ENCODE data around the gene TBC1D14. TPM values are rescaled to one million over a fixed set of nuclear protein-coding genes. Genes with fewer than 3 reads are reported as not detected.

TBC1D14 gene
- total and polyA plus RNA-seq, 9 of the 15 experiments (the other 6 are each of a cell fraction or from before 2014, with no cell fraction given): 2.1 to 59.6 (median 44.8) TPM

- no peak for TF ChIP-seq ZNF586 (CRISPR knock-in tag; conservative IDR thresholded peaks at IDR 0.05)
- no peak for TF ChIP-seq L3MBTL2 (IDR thresholded peaks at IDR 0.05)
- TF ChIP-seq CBX8 (IDR thresholded peaks at IDR 0.05; ENCODE audit: borderline replicate concordance, extremely low read depth, low read depth, low read length, poor library complexity, severe bottlenecking): no peak
- TF ChIP-seq ZNF174 (CRISPR knock-in tag; IDR thresholded peaks at IDR 0.05): no peak
- no peak for TF ChIP-seq SMARCA4 (IDR thresholded peaks at IDR 0.05)
- TF ChIP-seq ZNF717 (CRISPR knock-in tag; IDR thresholded peaks at IDR 0.05): no peak
- TF ChIP-seq ZNF778 (CRISPR knock-in tag; IDR thresholded peaks at IDR 0.05): no peak
Observed at GRCh38 chr4:7014815-7015214, 105.2 kb downstream of the TBC1D14 start (continued).

GRCh38 chr4:7015383-7016035, 105.9 kb downstream of the TBC1D14 start:
- BruUV-seq (replicated peaks): no TSS peak
- ChIA-PET CTCF (ENCODE audit: low intra/inter-chr PET ratio) (no interaction called here), POLR2A (interaction anchor here (0.6 to 1.2 kb wide), 5 partner anchors 9 to 253 kb away, joined by 3 to 4 read pairs (median 3); a partner anchor contains a TSS)
- no peak overlapping the region for H3K4me3 ChIP-seq
- DNase-seq (ENCODE audit: extremely low read depth in 1 of 4, low spot score in 3 of 4) (peak in 2 of 4 experiments; percentile 47 to 59), FAIRE-seq (peak; percentile 78), ATAC-seq (peak; percentile 78)
- 0 out of 3 replicates have a peak, but pooled peaks cover 3% of the 10 kb centered on the region for H3K79me2 ChIP-seq (ENCODE audit: control insufficient read depth, insufficient read depth, low read length)
- H3K27me3 ChIP-seq (ENCODE audit: control insufficient read depth in 2 of 2, insufficient read depth in 2 of 2, low read length in 2 of 2): no peaks in the 10 kb centered on the region
- peak overlapping the region; percentile 7 to 70; a peak in 1 of 4 replicates for H3K9ac ChIP-seq (ENCODE audit: insufficient read depth in 1 of 2, low read depth in 2 of 2, low read length in 2 of 2)
- in situ Hi-C loops (cut with MboI) (no loop called here), intact Hi-C loops (cut with micrococcal nuclease) (no loop called here)
- no peak overlapping the region for H2AFZ ChIP-seq (ENCODE audit: low read depth, low read length)
- peaks cover 93% of the 10 kb centered on the region for H3K36me3 ChIP-seq (ENCODE audit: control insufficient read depth, insufficient read depth, low read length)
- no peak overlapping the region for H3K4me2 ChIP-seq (ENCODE audit: insufficient read depth, low read length)
- 0 out of 2 replicates have a peak, but pooled peaks cover 5% of the 10 kb centered on the region for H4K20me1 ChIP-seq (replicated peaks; ENCODE audit: control insufficient read depth, insufficient read depth, low read length)
- no peak overlapping the region for H3K27ac ChIP-seq (ENCODE audit: extremely low read depth, low read depth, low read length)
- H3K9me1 ChIP-seq (ENCODE audit: control insufficient read depth, insufficient read depth, low read length): peaks cover 11% of the 10 kb centered on the region
- peaks cover 13 to 25% of the 10 kb centered on the region in 2 experiments; a peak in 4 of 5 replicates for H3K4me1 ChIP-seq (replicated peaks in 1 of 2; ENCODE audit: control insufficient read depth in 2 of 2, insufficient read depth in 2 of 2, low read length in 2 of 2)
- 42% methylated on average over 12 of the region's 12 CpGs for WGBS (ENCODE audit: insufficient coverage, low coverage, missing lambda C conversion rate)
- H3K9me3 ChIP-seq (replicated peaks; ENCODE audit: control insufficient read depth, insufficient read depth, low read depth, low read length): no peaks in the 10 kb centered on the region
- TF ChIP-seq RFX1 (IDR thresholded peaks at IDR 0.05) (no peak), ZNF212 (CRISPR knock-in tag; IDR thresholded peaks at IDR 0.05) (no peak), MLLT1 (IDR thresholded peaks at IDR 0.05) (no peak), ZNF146 (CRISPR knock-in tag; IDR thresholded peaks at IDR 0.05; ENCODE audit: unreplicated experiment) (no peak), TCF3 (CRISPR knock-in tag; IDR thresholded peaks at IDR 0.05) (peak; percentile 38; the same call in 1 of the 2 replicates), ELF1 (tag; IDR thresholded peaks at IDR 0.05) (no peak), ATF3 (IDR thresholded peaks at IDR 0.05) (no peak), ATF3 (CRISPR knock-in tag; conservative IDR thresholded peaks at IDR 0.05) (no peak), KDM1A (IDR thresholded peaks at IDR 0.05) (0 out of 4 replicates have a peak, but pooled peaks have one; percentile 23 to 35)
- TF ChIP-seq, protein P1, sequence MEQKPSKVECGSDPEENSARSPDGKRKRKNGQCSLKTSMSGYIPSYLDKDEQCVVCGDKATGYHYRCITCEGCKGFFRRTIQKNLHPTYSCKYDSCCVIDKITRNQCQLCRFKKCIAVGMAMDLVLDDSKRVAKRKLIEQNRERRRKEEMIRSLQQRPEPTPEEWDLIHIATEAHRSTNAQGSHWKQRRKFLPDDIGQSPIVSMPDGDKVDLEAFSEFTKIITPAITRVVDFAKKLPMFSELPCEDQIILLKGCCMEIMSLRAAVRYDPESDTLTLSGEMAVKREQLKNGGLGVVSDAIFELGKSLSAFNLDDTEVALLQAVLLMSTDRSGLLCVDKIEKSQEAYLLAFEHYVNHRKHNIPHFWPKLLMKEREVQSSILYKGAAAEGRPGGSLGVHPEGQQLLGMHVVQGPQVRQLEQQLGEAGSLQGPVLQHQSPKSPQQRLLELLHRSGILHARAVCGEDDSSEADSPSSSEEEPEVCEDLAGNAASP (IDR thresholded peaks at IDR 0.05): no peak

Measured in K562 (cell line).